ENCODE measurements around the gene DCXR.

DCXR gene

DNA sequence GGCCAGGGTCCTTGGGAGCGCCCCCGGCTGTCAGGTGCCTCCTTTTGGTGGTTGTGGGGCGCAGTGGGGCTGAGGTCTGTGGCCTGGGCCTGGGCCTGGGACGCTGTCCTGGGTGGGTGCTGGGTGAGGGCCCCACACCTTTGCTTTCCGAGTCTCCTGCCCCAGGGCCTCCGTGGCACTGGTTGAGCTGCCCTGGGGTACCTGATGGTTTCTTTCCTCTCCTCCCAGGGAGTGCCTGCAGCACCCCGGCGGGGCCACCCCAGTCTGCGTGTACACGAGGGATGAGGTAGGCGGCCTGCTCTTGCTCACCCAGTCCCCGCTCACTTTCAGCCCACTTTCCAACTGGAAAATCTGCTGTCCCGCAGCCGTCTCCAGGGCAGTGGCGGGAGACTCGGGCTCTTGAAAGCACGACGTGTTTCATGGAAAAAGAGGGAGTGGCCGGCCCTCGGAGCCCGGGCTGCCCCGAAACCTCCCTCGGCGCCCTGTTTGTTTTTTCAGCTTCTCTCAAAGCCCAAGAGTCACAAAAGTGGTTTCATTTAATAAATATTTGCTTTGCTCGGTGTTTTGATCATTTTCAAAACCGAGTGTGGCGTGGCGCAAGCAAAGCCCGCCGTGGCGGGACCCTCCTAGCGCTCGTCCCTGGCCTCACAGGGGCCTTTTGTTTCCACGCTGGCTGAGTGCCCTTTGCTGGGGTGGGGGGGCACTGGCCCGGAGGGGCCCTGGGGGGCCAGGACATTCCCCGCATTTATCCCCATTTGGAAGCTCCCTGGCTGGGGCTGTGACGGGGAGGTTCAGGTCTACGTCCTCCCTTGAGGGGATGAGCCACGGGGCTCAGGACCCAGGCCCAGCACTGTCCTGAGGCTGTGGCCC lies 42.7 kb downstream of the DCXR start:
- no peak for DNase-seq

DNA sequence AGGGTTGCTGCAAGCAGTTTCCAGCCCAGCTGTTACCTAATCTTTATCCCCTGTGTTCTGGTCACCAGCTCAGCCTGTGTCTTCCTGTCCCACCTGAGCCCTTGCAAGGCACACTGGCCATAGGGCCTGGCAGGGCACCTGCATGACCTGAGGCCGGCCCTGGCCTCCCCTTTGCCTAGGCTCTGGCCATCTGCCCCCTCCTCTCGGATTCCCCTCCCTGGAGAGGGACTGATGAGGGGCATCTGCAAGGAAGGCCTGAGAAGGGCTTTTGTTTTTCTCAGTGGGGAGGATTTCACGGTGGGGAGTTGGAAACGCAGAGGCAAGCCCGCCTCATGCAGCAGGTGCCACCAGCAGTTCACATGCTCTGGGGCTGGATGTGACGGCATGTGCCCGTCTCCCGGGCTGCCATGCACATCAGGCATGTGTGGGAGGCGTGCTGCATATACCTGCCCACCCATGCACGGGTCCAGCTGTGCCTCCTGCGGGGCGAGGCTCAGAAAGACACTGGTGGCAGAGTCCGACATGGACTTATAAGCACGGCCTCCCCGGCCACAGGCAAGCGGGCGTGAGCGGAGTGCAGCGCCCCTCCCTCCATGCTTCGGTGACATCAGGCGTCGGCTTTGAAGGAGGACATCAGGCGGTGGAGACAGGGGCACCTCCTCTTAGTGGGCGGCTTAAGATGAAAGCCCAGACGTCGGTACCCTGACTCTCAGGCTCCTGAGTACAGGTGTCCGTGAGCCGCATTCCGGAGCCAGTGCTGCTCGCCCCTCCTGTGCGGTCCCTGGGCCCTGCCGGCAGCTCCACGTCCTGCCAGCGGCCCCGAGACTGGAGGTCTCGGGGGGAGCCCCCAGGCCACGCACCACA lies 43.5 kb downstream of the DCXR start:
- DNase-seq: no peak

DNA sequence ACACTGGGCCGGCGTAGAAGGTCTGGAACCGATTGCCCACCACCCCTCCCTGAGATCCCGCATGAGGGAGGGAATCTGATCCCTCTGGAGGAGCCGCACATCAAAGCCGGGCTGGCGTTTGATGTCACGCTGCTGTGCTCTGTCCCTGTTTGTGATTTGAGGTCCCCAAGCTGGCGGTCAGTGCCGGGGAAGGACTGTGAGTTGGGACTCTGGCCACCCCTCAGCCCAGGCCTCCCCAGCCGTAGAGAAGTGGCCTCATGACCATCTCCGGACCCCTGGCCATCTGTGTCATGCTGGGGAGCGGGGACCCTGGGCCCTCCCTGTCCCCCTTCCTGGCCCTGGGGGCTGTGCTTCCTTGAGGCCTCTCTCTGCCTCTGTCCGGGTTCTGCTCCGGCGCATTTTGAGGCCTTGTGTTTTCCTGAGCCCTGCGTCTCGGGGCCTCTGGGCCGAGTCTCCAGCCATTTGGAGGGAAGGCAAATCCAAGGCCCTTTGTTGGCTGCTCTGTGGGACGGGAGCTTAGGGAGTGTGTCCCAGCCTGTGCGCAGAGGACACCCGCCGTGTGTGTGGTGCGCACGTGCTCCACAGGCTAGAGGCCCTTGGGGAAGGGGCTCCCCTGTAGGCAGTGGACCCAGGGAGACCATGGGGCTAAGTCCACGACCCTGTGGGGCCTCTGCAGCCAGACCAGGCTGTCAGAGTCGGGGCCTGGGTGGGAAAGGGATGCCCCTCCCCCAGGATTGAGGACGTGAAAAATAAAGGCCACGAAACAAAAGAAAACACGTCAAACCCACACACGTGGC lies 45.0 kb downstream of the DCXR start:
- DNase-seq: no peak

DNA sequence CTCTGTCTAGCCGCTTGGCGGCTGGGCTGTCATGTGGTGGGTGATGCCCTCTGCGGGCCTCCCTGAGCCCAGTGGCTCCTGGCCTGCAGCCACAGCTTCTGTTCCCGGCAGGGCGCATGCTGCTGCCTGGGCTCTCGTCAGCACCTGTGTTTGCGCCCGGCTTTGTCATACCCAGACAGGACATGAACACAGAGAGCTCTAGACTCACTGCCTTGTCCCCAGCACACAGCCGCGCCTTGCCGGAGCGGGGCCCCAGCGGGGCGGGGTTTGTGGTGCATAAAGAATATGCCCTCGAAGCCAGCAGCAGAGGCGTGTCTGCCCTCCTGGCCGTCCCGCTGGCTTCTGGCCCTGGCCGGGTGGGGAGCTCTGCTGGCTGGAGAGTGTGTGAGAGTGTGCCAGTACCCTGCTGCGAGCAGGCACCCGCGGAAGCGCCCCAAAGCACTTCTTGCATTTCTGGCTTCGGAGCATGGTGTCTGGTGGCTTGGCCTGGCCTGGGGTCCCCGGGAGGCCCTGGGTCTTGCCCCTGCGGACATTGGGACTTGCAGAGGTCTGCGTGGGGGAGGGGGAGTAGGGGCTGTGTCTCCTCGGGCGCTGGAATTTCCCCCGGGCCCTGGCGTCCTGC lies 45.7 kb downstream of the DCXR start:
- peak; percentile 61 for DNase-seq

DNA sequence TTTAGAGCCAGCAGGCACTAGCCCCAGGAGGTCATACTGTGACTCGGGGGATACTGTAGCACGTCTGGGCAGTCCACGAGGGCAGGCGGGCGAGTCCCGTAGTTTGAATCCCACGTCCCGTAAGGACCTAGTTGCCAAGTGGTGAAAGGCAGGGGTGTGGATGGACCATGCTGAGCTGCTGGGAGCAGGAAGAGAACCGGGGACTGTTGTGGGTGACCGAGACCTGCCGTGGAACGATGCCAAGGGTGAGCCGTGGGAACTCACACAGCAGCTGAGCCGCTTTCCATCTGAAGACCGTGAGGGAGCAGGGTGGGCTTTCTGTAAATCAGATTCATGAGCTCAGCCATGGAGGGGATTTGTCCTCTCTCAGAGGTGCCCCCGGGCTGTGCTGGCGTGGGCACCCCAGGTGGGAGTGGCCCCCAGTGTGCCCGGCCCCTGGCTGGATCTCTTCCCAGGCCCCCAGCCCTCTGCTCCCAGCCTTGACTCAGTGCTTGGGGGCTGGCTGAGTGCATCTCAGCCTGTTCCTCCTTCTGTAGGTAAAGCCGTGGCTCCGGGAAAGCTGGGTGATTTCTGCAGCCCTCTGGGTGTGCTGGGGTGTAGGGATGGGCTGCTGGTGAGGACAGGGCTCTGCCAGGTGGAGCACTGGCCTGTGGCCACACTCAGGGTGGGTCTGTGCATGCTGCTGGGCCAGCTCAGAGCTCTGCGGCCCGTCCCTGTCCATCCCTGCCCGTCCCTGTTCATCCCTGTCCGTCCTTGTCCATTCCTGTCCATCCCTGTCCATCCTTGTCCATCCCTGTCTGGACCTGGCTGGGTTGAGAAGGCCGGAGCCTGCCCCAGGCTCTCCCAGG lies 46.4 kb downstream of the DCXR start:
- no peak for DNase-seq

DNA sequence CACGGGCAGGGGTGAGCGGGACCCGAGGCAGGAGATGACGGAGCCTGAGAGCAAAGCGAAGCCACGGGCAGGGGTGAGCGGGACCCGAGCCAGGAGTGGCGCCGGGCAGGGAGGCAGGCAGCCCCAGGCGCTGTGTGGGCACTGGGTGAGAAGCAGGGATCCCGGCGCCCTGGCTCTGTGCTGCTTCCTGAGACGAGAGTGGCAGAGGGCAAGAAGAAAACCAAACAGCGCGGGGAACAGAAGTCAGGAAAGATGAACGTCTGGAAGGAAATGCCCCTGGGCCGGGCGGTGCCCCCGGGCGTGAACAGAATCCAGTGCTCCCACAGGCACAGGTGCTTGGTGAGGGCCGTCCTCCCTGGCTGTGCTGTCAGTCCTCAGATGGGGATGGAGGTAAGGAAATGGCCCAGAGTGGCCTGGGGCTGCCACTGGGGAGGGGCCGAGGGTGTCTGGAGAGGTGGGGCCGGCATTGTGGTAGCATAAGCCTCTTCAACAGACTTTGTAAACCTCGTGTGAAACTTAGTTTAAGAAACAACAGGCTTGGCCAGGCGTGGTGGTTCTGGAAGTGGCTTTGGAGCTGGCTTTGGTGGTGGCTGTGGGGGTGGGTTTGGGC lies 50.2 kb downstream of the DCXR start:
- no peak for DNase-seq

DNA sequence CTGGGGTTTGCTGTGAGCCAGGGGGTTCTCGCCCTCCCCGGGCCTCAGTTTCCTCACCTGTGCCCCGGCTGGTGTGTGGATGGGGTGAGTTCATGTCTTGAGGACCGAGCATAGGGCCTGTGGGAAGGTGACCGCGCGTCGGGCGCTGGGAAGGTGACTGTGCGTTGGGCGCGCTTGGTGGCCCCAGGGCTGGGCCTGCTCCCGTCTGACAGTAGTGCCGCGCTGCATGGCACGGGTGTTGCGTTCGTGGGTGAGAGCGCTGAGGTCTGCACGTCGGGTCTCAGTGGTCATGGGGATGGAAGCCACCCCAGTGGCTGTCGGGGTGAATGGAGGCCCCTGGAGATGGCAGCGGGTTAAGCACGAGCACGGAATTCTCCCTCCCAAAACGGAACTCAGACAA lies 50.9 kb downstream of the DCXR start:
- no peak for DNase-seq
